ENCODE results near the gene DNTTIP2. TPM values are rescaled to one million over a fixed set of nuclear protein-coding genes. Genes with fewer than 3 reads are reported as not detected.

Gene DNTTIP2
- total and polyA plus RNA-seq, 4 donors, result 30.8 to 55.6 (median 41.5) TPM

Small RNAs within 50 kb of the gene (microRNA-seq; reads per million reads assigned to microRNA genes)
- 10.9 to 23.8 reads per million in 2 donors for gene MIR760

Other genes starting within 250 kb of the DNTTIP2 start
- 10 to 100 TPM; 18.4 to 24.1 TPM for gene BCAR3, start 197.4 kb downstream of the DNTTIP2 start, total RNA-seq
- gene BCAR3, start 197.4 kb downstream of the DNTTIP2 start, polyA plus RNA-seq, result 10 to 100 TPM in 1 of 2 donors, 1 to 10 TPM in 1; 8.4 to 13.7 TPM
- 10 to 100 TPM; 11.7 to 16.2 TPM for gene GCLM, start 30.2 kb upstream of the DNTTIP2 start, total RNA-seq
- 1 to 10 TPM; 6.8 to 8.1 TPM for gene GCLM, start 30.2 kb upstream of the DNTTIP2 start, polyA plus RNA-seq
- under 1 TPM; 0.16 to 0.63 TPM for gene ABCA4, start 241.9 kb upstream of the DNTTIP2 start, total RNA-seq
- gene ABCA4, start 241.9 kb upstream of the DNTTIP2 start, polyA plus RNA-seq, result under 1 TPM; 0.08 to 0.25 TPM

All from aorta (tissue), 4 donors.